HL-60 (cell line): ENCODE results near the gene GPC4.
A peak's percentile ranks its signal among the peaks of the same experiment; 100 is the strongest.

ENCODE experiments used
- DNase-seq, 2 experiments: peaks; one replicate each; pipeline ENCODE4 v3.0.0-alpha.2; 2010 to 2020; ENCODE audit warnings: low read depth in 1 of 2, low spot score in 1 of 2
- H3K27ac ChIP-seq: fragments of 250-450 bp; sonication (Bioruptor Pico); replicated peaks from 2 replicates; pipeline ENCODE4 v1.5.1; 2020; ENCODE audit warnings: mild to moderate bottlenecking, moderate library complexity
- H3K27me3 ChIP-seq: fragments of 250-450 bp; sonication (Bioruptor Pico); 2 replicates; pipeline ENCODE4 v1.5.1; 2021; ENCODE audit warnings: mild to moderate bottlenecking, moderate library complexity; ENCODE audit not compliant: insufficient read depth, poor library complexity, severe bottlenecking
- H3K4me3 ChIP-seq: replicated peaks from 2 replicates; pipeline ENCODE4 v1.5.1; 2011; ENCODE audit warnings: mild to moderate bottlenecking, control low read depth, low read length; ENCODE audit not compliant: insufficient read depth
- CTCF ChIP-seq: IDR thresholded peaks from one replicate; pipeline ENCODE4 v1.5.1; 2011; ENCODE audit warnings: low read length, control low read depth, inconsistent platforms; ENCODE audit not compliant: insufficient read depth
- GABPA ChIP-seq: IDR thresholded peaks from 2 replicates; pipeline ENCODE4 v1.6.1; 2012; ENCODE audit warnings: low read depth
- POLR2AphosphoS5 ChIP-seq: IDR thresholded peaks from 2 replicates; pipeline ENCODE4 v1.6.1; 2012; ENCODE audit warnings: low read depth
- SPI1 ChIP-seq: IDR thresholded peaks from 2 replicates; pipeline ENCODE4 v1.6.1; 2012; ENCODE audit warnings: low read depth, mild to moderate bottlenecking, borderline replicate concordance
- TF ChIP-seq, protein P1 (sequence below): IDR thresholded peaks from 2 replicates; pipeline ENCODE4 v1.6.1; 2012; ENCODE audit warnings: low read depth; ENCODE audit not compliant: insufficient replicate concordance

The GPC4 gene

GRCh38 chrX:133417364-133417763 lies 2.1 kb upstream of the GPC4 start:
- Histone ChIP-seq H3K27ac (no peak overlapping the region), H3K4me3 (no peak overlapping the region), H3K27me3 (peaks cover 13% of the 10 kb centered on the region)
- no peak for TF ChIP-seq CTCF
- TF ChIP-seq SPI1: no peak
- no peak for TF ChIP-seq POLR2AphosphoS5
- no peak for TF ChIP-seq GABPA
- TF ChIP-seq, protein P1, sequence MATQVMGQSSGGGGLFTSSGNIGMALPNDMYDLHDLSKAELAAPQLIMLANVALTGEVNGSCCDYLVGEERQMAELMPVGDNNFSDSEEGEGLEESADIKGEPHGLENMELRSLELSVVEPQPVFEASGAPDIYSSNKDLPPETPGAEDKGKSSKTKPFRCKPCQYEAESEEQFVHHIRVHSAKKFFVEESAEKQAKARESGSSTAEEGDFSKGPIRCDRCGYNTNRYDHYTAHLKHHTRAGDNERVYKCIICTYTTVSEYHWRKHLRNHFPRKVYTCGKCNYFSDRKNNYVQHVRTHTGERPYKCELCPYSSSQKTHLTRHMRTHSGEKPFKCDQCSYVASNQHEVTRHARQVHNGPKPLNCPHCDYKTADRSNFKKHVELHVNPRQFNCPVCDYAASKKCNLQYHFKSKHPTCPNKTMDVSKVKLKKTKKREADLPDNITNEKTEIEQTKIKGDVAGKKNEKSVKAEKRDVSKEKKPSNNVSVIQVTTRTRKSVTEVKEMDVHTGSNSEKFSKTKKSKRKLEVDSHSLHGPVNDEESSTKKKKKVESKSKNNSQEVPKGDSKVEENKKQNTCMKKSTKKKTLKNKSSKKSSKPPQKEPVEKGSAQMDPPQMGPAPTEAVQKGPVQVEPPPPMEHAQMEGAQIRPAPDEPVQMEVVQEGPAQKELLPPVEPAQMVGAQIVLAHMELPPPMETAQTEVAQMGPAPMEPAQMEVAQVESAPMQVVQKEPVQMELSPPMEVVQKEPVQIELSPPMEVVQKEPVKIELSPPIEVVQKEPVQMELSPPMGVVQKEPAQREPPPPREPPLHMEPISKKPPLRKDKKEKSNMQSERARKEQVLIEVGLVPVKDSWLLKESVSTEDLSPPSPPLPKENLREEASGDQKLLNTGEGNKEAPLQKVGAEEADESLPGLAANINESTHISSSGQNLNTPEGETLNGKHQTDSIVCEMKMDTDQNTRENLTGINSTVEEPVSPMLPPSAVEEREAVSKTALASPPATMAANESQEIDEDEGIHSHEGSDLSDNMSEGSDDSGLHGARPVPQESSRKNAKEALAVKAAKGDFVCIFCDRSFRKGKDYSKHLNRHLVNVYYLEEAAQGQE: no peak
- DNase-seq: no peak

GRCh38 chrX:133414406-133415275 lies 648 bp downstream of the GPC4 start:
- Histone ChIP-seq H3K27ac (no peak overlapping the region), H3K27me3 (peaks cover 13% of the 10 kb centered on the region), H3K4me3 (0 out of 2 replicates have a peak overlapping the region, but pooled peaks have one; percentile 4)
- no peak for TF ChIP-seq GABPA
- TF ChIP-seq POLR2AphosphoS5: no peak
- TF ChIP-seq, protein P1: no peak
- TF ChIP-seq SPI1: no peak
- TF ChIP-seq CTCF: no peak
- DNase-seq: no peak

DNA sequence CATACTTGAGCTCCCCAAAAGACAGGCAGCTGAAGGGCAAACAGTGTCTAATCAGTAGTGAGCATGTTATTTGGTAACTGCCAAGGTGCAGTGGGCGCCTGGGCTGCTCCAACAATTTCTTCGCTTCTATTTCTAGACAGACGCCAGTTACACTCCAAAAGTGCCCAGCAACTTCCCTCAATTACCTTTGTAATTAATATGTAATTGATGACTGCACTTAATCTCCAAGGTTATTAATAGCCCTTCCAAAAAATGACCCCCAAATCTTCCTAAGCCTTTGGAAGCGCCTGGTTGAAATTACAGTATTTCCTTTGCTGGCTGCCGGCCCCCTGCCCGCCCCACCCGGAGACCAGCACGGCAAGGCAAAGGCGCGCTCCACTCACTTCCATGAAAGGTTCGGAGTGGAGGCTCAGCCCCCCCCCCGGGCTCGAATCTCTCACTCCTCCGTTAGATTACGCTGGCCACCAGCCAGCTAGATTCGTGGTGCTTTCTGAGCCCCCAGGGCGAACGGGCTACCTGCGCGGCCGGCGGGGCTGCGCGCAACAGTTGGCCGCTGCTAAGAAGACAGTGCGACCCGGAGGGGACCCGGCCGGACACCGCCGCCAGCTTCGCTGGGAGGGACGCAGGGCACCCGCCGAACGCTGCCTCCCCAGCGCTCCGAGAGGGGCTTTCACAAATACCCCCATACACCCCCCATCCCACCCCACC lies 1.9 kb downstream of the GPC4 start:
- Histone ChIP-seq H3K4me3 (no peak overlapping the region), H3K27me3 (peaks cover 13% of the 10 kb centered on the region), H3K27ac (no peak overlapping the region)
- TF ChIP-seq POLR2AphosphoS5 (no peak), SPI1 (no peak), CTCF (no peak)
- TF ChIP-seq, protein P1: no peak
- DNase-seq: no peak
